Measurements from ENCODE around the gene KIF22.

DNA sequence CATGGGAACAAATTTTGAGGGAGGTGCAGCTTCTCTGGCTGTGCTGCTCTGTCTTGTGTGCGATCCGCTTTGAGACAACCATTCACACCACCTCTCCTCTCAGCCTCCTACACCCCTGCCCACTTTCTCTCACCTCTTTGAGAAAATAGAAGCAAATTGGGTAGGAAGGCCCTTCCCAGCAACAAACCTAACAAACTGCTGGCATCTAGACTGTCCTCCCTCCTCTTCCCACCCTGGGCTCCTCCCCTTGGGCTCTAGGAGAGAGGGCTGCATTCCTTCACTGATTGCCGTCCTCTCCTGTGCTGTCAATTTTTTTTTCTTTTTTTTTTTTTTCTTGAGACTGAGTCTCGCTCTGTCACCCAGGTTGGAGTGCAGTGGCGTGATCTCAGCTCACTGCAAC lies 59.0 kb downstream of the KIF22 start:
- no peak for TF ChIP-seq POLR2AphosphoS5 (IDR thresholded peaks at IDR 0.05; ENCODE audit: low read depth, low read length)
- TF ChIP-seq, protein P1, sequence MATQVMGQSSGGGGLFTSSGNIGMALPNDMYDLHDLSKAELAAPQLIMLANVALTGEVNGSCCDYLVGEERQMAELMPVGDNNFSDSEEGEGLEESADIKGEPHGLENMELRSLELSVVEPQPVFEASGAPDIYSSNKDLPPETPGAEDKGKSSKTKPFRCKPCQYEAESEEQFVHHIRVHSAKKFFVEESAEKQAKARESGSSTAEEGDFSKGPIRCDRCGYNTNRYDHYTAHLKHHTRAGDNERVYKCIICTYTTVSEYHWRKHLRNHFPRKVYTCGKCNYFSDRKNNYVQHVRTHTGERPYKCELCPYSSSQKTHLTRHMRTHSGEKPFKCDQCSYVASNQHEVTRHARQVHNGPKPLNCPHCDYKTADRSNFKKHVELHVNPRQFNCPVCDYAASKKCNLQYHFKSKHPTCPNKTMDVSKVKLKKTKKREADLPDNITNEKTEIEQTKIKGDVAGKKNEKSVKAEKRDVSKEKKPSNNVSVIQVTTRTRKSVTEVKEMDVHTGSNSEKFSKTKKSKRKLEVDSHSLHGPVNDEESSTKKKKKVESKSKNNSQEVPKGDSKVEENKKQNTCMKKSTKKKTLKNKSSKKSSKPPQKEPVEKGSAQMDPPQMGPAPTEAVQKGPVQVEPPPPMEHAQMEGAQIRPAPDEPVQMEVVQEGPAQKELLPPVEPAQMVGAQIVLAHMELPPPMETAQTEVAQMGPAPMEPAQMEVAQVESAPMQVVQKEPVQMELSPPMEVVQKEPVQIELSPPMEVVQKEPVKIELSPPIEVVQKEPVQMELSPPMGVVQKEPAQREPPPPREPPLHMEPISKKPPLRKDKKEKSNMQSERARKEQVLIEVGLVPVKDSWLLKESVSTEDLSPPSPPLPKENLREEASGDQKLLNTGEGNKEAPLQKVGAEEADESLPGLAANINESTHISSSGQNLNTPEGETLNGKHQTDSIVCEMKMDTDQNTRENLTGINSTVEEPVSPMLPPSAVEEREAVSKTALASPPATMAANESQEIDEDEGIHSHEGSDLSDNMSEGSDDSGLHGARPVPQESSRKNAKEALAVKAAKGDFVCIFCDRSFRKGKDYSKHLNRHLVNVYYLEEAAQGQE (IDR thresholded peaks at IDR 0.05; ENCODE audit: insufficient read depth in 1 of 2, low read depth in 2 of 2, low read length in 1 of 2): no peak
- TF ChIP-seq CTCF (IDR thresholded peaks at IDR 0.05): no peak
- TF ChIP-seq SIN3A (IDR thresholded peaks at IDR 0.05; ENCODE audit: borderline replicate concordance, insufficient read depth, low read depth, low read length): no peak
